HEK293T (cell line): Measurements from ENCODE around the gene PAK2.

Experiments used
- BHLHE40 ChIP-seq: fragments of 450-650 bp; IDR thresholded peaks from 2 replicates; pipeline ENCODE4 v1.6.1; 2016; ENCODE audit warnings: mild to moderate bottlenecking, moderate library complexity, borderline replicate concordance
- ELF4 ChIP-seq: fragments of 450-650 bp; IDR thresholded peaks from 2 replicates; pipeline ENCODE4 v1.6.1; 2017; ENCODE audit warnings: antibody characterized with exemption
- HDGF ChIP-seq: fragments of 450-650 bp; IDR thresholded peaks from 2 replicates; pipeline ENCODE4 v1.6.1; 2017; ENCODE audit warnings: antibody characterized with exemption, borderline replicate concordance
- SP1 ChIP-seq: fragments of 450-650 bp; IDR thresholded peaks from 2 replicates; pipeline ENCODE4 v1.6.1; 2017
- SUZ12 ChIP-seq: fragments of 450-650 bp; IDR thresholded peaks from 2 replicates; pipeline ENCODE4 v1.6.1; 2016; ENCODE audit warnings: mild to moderate bottlenecking
- TARDBP ChIP-seq: fragments of 450-650 bp; IDR thresholded peaks from 2 replicates; pipeline ENCODE4 v1.6.1; 2016

DNA sequence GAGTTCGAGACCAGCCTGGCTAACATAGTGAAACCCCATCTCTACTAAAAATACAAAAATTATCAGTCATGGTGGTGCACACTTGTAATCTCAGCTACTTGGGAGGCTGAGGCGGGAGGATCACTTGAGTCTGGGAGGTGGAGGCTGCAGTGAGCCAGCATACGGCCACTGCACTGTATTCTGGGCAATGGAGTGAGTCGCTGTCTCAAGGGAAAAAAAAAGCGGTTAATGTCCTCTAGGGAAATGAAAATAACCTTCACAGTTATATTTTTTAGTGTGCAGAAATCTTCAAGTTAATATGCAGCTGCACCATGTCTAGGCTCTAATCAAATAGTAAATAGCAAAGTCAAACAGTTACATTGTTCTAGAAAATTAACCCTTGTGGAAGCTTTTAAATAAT, 42.4 kb upstream of the PAK2 start:
- TF ChIP-seq BHLHE40 = no peak
- no peak for TF ChIP-seq TARDBP
- no peak for TF ChIP-seq SUZ12
- TF ChIP-seq SP1 = no peak
- no peak for TF ChIP-seq HDGF
- TF ChIP-seq ELF4 = no peak
